ENCODE measurements around the gene KCNN3.
"Not testable (repeated sequence)": the region's sequence is repeated elsewhere in the genome, so short reads cannot be mapped to it uniquely, and the experiment has no call there.

DNA sequence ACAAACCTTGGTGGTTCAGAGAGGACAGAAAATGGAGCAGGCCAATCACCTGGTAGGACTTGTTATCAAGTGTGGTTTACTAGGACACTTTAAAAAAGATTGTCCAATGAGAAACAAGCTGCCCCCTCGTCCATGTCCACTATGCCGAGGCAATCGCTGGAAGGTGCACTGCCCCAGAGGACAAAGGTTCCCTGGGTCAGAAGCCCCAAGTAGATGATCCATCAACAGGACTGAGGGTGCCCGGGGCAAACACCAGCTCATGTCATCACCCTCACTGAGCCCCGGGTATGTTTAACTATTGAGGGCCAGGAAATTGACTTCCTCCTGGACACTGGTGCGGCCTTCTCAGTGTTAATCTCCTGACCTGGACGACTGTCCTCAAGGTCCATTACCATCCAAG, 195.6 kb downstream of the KCNN3 start:
- TF ChIP-seq, protein P1, sequence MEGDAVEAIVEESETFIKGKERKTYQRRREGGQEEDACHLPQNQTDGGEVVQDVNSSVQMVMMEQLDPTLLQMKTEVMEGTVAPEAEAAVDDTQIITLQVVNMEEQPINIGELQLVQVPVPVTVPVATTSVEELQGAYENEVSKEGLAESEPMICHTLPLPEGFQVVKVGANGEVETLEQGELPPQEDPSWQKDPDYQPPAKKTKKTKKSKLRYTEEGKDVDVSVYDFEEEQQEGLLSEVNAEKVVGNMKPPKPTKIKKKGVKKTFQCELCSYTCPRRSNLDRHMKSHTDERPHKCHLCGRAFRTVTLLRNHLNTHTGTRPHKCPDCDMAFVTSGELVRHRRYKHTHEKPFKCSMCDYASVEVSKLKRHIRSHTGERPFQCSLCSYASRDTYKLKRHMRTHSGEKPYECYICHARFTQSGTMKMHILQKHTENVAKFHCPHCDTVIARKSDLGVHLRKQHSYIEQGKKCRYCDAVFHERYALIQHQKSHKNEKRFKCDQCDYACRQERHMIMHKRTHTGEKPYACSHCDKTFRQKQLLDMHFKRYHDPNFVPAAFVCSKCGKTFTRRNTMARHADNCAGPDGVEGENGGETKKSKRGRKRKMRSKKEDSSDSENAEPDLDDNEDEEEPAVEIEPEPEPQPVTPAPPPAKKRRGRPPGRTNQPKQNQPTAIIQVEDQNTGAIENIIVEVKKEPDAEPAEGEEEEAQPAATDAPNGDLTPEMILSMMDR (IDR thresholded peaks at IDR 0.05; ENCODE audit: insufficient read depth, low read length) = not testable (repeated sequence)
- not testable (repeated sequence) for TF ChIP-seq POLR2AphosphoS5 (IDR thresholded peaks at IDR 0.05; ENCODE audit: low read depth); GABPA (IDR thresholded peaks at IDR 0.05; ENCODE audit: low read depth); SPI1 (IDR thresholded peaks at IDR 0.05; ENCODE audit: borderline replicate concordance, low read depth)
- TF ChIP-seq, protein P2, sequence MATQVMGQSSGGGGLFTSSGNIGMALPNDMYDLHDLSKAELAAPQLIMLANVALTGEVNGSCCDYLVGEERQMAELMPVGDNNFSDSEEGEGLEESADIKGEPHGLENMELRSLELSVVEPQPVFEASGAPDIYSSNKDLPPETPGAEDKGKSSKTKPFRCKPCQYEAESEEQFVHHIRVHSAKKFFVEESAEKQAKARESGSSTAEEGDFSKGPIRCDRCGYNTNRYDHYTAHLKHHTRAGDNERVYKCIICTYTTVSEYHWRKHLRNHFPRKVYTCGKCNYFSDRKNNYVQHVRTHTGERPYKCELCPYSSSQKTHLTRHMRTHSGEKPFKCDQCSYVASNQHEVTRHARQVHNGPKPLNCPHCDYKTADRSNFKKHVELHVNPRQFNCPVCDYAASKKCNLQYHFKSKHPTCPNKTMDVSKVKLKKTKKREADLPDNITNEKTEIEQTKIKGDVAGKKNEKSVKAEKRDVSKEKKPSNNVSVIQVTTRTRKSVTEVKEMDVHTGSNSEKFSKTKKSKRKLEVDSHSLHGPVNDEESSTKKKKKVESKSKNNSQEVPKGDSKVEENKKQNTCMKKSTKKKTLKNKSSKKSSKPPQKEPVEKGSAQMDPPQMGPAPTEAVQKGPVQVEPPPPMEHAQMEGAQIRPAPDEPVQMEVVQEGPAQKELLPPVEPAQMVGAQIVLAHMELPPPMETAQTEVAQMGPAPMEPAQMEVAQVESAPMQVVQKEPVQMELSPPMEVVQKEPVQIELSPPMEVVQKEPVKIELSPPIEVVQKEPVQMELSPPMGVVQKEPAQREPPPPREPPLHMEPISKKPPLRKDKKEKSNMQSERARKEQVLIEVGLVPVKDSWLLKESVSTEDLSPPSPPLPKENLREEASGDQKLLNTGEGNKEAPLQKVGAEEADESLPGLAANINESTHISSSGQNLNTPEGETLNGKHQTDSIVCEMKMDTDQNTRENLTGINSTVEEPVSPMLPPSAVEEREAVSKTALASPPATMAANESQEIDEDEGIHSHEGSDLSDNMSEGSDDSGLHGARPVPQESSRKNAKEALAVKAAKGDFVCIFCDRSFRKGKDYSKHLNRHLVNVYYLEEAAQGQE (IDR thresholded peaks at IDR 0.05; ENCODE audit: insufficient replicate concordance, low read depth) = not testable (repeated sequence)
